DOHH2 (cell line): Measurements from ENCODE around the gene ARL4C.

Source experiments
- CTCF ChIP-seq: fragments of 200-600 bp; sonication (generic); IDR thresholded peaks from one replicate; pipeline ENCODE4 v1.5.1; 2014; ENCODE audit warnings: antibody characterized with exemption, mild to moderate bottlenecking, low read depth, low read length; ENCODE audit not compliant: poor library complexity, severe bottlenecking
- EZH2phosphoT487 ChIP-seq: fragments of 200-600 bp; sonication (generic); IDR thresholded peaks from 2 replicates; pipeline ENCODE4 v1.6.1; 2017; ENCODE audit warnings: borderline replicate concordance, mild to moderate bottlenecking, antibody characterized with exemption, low read length, moderate library complexity, mixed read lengths

- TF ChIP-seq EZH2phosphoT487 = no peak
- TF ChIP-seq CTCF = no peak
Measured at GRCh38 chr2:234481301-234481700, 15.6 kb downstream of the ARL4C start.
